ENCODE measurements around the gene HEATR3. TPM values are rescaled to one million over a fixed set of nuclear protein-coding genes. Genes with fewer than 3 reads are reported as not detected.

The HEATR3 gene
- total and polyA plus RNA-seq, 2 of the 13 experiments (the other 11 are each of a cell fraction or from before 2014, with no cell fraction given): 22.4 to 52.4 TPM

- H4K20me1 ChIP-seq (ENCODE audit: insufficient read depth, low read length): no peaks in the 10 kb centered on the region
- intact Hi-C loops (cut with micrococcal nuclease; ENCODE audit: unreplicated experiment) (no loop called here), in situ Hi-C loops (cut with HindIII; ENCODE audit: extremely low pct_ligation_motif_present, low pct_unique_long_range_greater_than_20kb) (no loop called here)
- ChIA-PET POLR2A (no interaction called here), CTCF (ENCODE audit: low intra/inter-chr PET ratio, low total read pairs) (no interaction called here)
- H3K79me2 ChIP-seq (ENCODE audit: insufficient read depth, low read length): no peaks in the 10 kb centered on the region
- FAIRE-seq: no peak
- no peak overlapping the region for H3K4me3 ChIP-seq (replicated peaks in 1 of 3; ENCODE audit: insufficient read depth in 1 of 3, low read depth in 2 of 3, low read length in 3 of 3)
- no TSS peak for BruUV-seq (replicated peaks)
- ATAC-seq: no peak
- no peaks in the 10 kb centered on the region for H3K4me1 ChIP-seq (ENCODE audit: insufficient read depth, low read length)
- H3K27me3 ChIP-seq (ENCODE audit: control insufficient read depth in 1 of 2, insufficient read depth in 2 of 2, low read length in 2 of 2): no peaks in the 10 kb centered on the region
- 98% methylated on average over 6 of the region's 6 CpGs for WGBS (ENCODE audit: low lambda C conversion rate)
- H3K9ac ChIP-seq (ENCODE audit: insufficient read depth, low read depth, low read length): no peak overlapping the region
- no peak overlapping the region for H2AFZ ChIP-seq (ENCODE audit: low read length)
- DNase-seq (ENCODE audit: low spot score): no peak
- TF ChIP-seq ZNF850 (CRISPR knock-in tag; conservative IDR thresholded peaks at IDR 0.05) (no peak), ZSCAN25 (CRISPR knock-in tag; IDR thresholded peaks at IDR 0.05) (no peak), ZNF660 (CRISPR knock-in tag; IDR thresholded peaks at IDR 0.05; ENCODE audit: borderline replicate concordance, low read depth) (no peak), ZNF251 (CRISPR knock-in tag; IDR thresholded peaks at IDR 0.05) (no peak), EHMT2 (IDR thresholded peaks at IDR 0.05; ENCODE audit: borderline replicate concordance, low read depth, low read length) (no peak), ZNF670 (CRISPR knock-in tag; IDR thresholded peaks at IDR 0.05; ENCODE audit: borderline replicate concordance) (no peak), ATM (IDR thresholded peaks at IDR 0.05; ENCODE audit: borderline replicate concordance) (no peak), SRY (CRISPR knock-in tag; IDR thresholded peaks at IDR 0.05) (no peak), TAF1 (CRISPR knock-in tag; IDR thresholded peaks at IDR 0.05) (no peak), EP300 (IDR thresholded peaks at IDR 0.05; ENCODE audit: low read depth in 2 of 2, low read length in 2 of 2) (no peak), EP300 (CRISPR knock-in tag; IDR thresholded peaks at IDR 0.05; ENCODE audit: borderline replicate concordance) (no peak), SSRP1 (CRISPR knock-in tag; IDR thresholded peaks at IDR 0.05) (no peak)
- H3K36me3 ChIP-seq (replicated peaks in 1 of 2; ENCODE audit: control insufficient read depth in 1 of 2, insufficient read depth in 2 of 2, low read length in 2 of 2): peaks cover 10 to 43% of the 10 kb centered on the region in 2 experiments; a peak in 4 of 5 replicates
- no peak overlapping the region for H3K27ac ChIP-seq (ENCODE audit: extremely low read length, insufficient read depth, low read length)
- no peak overlapping the region for H3K4me2 ChIP-seq (ENCODE audit: low read depth, low read length)
- H3K9me3 ChIP-seq (ENCODE audit: low read length): no peaks in the 10 kb centered on the region
Observed at GRCh38 chr16:50092891-50093290, 27.1 kb downstream of the HEATR3 start.

Measured in HepG2 (cell line).